Endothelial cell of umbilical vein (primary cell): ENCODE data around the gene PTGS2. TPM values are rescaled to one million over a fixed set of nuclear protein-coding genes. Genes with fewer than 3 reads are reported as not detected.
"Not testable (repeated sequence)": the region's sequence is repeated elsewhere in the genome, so short reads cannot be mapped to it uniquely, and the experiment has no call there.

Source experiments
- BruUV-seq: library from RNA; stranded (reverse); fragments of 400-500 nt; replicated peaks from 2 replicates; lab custom pipeline; 2021; lab: Mats Ljungman, UMichigan
- CTCF ChIA-PET: fragments of 300-600, 350-600 bp; sonication (Branson Sonifier 250); formaldehyde crosslinking; loops from one replicate; lab custom pipeline; 2021; ENCODE audit warnings: antibody characterized with exemption, inconsistent platforms; lab: Charles Lee
- POLR2A ChIA-PET: fragments of 300-600, 350-600 bp; sonication (Branson Sonifier 250); formaldehyde crosslinking; loops from one replicate; lab custom pipeline; 2021; ENCODE audit warnings: antibody characterized with exemption, inconsistent platforms; lab: Charles Lee
- DNase-seq: peaks from one replicate; pipeline ENCODE4 v3.0.0-alpha.2; 2011; ENCODE audit warnings: low read depth, low spot score
- FAIRE-seq: peaks from 2 replicates; lab custom pipeline; 2011; peaks lifted over from hg19 to GRCh38; lab: Jason Lieb, UNC
- H2AFZ ChIP-seq: 2 replicates; pipeline ENCODE4 v1.6.0; 2012; ENCODE audit warnings: low read depth, low read length, control low read depth, inconsistent platforms
- H3K27ac ChIP-seq: 2 replicates; pipeline ENCODE4 v1.5.1; 2011; ENCODE audit warnings: low read depth, mild to moderate bottlenecking, control low read depth, low read length, moderate library complexity; ENCODE audit not compliant: insufficient read depth
- H3K27me3 ChIP-seq, 2 experiments: 2 replicates each; pipeline versions ENCODE4 v1.6.0 to v1.6.1; 2011; ENCODE audit warnings: low read length in 2 of 2, mixed read lengths in 1 of 2; ENCODE audit not compliant: control insufficient read depth in 2 of 2, insufficient read depth in 2 of 2
- H3K36me3 ChIP-seq, 2 experiments: 2 replicates in 1 of 2; 3 replicates in 1 of 2; pipeline ENCODE4 v1.5.1; 2011; ENCODE audit warnings: low read length in 2 of 2, mild to moderate bottlenecking in 1 of 2, moderate library complexity in 1 of 2; ENCODE audit not compliant: control insufficient read depth in 2 of 2, insufficient read depth in 2 of 2; ENCODE audit errors: extremely low read depth in 1 of 2
- H3K4me1 ChIP-seq: 3 replicates; pipeline ENCODE4 v1.5.1; 2011; ENCODE audit warnings: mild to moderate bottlenecking, low read length; ENCODE audit not compliant: control insufficient read depth, insufficient read depth; ENCODE audit errors: extremely low read depth
- H3K4me2 ChIP-seq: 2 replicates; pipeline ENCODE4 v1.6.1; 2011; ENCODE audit warnings: low read length, control low read depth, mixed read lengths; ENCODE audit not compliant: insufficient read depth
- H3K4me3 ChIP-seq, 3 experiments: fragments of 200-600 bp in 1 of 3; sonication (generic), shearing (Covaris generic) in 1 of 3; replicated peaks in 1 of 3; 2 replicates each; pipeline ENCODE4 v1.5.1; 2011 to 2016; ENCODE audit warnings: control low read depth in 3 of 3, low read length in 3 of 3, mild to moderate bottlenecking in 2 of 3, inconsistent platforms in 1 of 3, low read depth in 1 of 3, moderate library complexity in 1 of 3; ENCODE audit not compliant: insufficient read depth in 1 of 3
- H3K79me2 ChIP-seq: 2 replicates; pipeline ENCODE4 v1.6.0; 2012; ENCODE audit warnings: low read length, inconsistent platforms; ENCODE audit not compliant: control insufficient read depth, insufficient read depth
- H3K9ac ChIP-seq: replicated peaks from 2 replicates; pipeline ENCODE3; 2011; ENCODE audit warnings: low read length, control low read depth; ENCODE audit not compliant: insufficient read depth; ENCODE audit errors: extremely low read depth
- H3K9me1 ChIP-seq: replicated peaks from 3 replicates; pipeline ENCODE4 v1.6.0; 2011; ENCODE audit warnings: mild to moderate bottlenecking, low read length; ENCODE audit not compliant: control insufficient read depth, insufficient read depth; ENCODE audit errors: extremely low read depth
- H3K9me3 ChIP-seq: replicated peaks from 2 replicates; pipeline ENCODE4 v1.5.1; 2012; ENCODE audit warnings: low read length, inconsistent platforms; ENCODE audit not compliant: control insufficient read depth, insufficient read depth
- H4K20me1 ChIP-seq: replicated peaks from 2 replicates; pipeline ENCODE3; 2011; ENCODE audit warnings: mild to moderate bottlenecking, low read length; ENCODE audit not compliant: control insufficient read depth, insufficient read depth; ENCODE audit errors: extremely low read depth
- CTCF ChIP-seq, 2 donors: IDR thresholded peaks; 1 replicate in 1 of 2; 2 replicates in 1 of 2; pipeline ENCODE4 v1.5.1; 2011; ENCODE audit warnings: low read length in 2 of 2, mild to moderate bottlenecking in 2 of 2, moderate library complexity in 2 of 2, control low read depth in 1 of 2, inconsistent platforms in 1 of 2, low read depth in 1 of 2; ENCODE audit not compliant: insufficient read depth in 1 of 2; ENCODE audit errors: extremely low read depth in 1 of 2
- EZH2 ChIP-seq: IDR thresholded peaks from 2 replicates; pipeline ENCODE4 v1.6.1; 2012; ENCODE audit warnings: borderline replicate concordance, low read depth, mild to moderate bottlenecking, moderate library complexity, low read length, inconsistent platforms; ENCODE audit not compliant: severe bottlenecking
- FOS ChIP-seq: IDR thresholded peaks from 2 replicates; pipeline ENCODE4 v1.6.1; 2011; ENCODE audit warnings: mild to moderate bottlenecking, low read length, moderate library complexity, borderline replicate concordance; ENCODE audit not compliant: insufficient read depth
- GATA2 ChIP-seq: IDR thresholded peaks from 2 replicates; pipeline ENCODE4 v1.7.0; 2011; ENCODE audit warnings: low read depth, mild to moderate bottlenecking, moderate library complexity, mixed read lengths, low read length; ENCODE audit not compliant: insufficient read length, insufficient read depth
- JUN ChIP-seq: IDR thresholded peaks from 2 replicates; pipeline ENCODE4 v1.6.1; 2011; ENCODE audit warnings: borderline replicate concordance, low read depth; ENCODE audit not compliant: insufficient read length, insufficient read depth
- MAX ChIP-seq: IDR thresholded peaks from 2 replicates; pipeline ENCODE4 v1.6.1; 2011; ENCODE audit not compliant: insufficient read depth, insufficient read length
- MYC ChIP-seq: IDR thresholded peaks from one replicate; pipeline ENCODE4 v1.6.1; 2011; ENCODE audit warnings: mild to moderate bottlenecking, low read depth, low read length
- POLR2A ChIP-seq: IDR thresholded peaks from 2 replicates; pipeline ENCODE4 v1.6.1; 2012; ENCODE audit warnings: low read depth, mild to moderate bottlenecking, control low read depth, low read length
- POLR2AphosphoS5 ChIP-seq: IDR thresholded peaks from 2 replicates; pipeline ENCODE4 v1.6.1; 2012; ENCODE audit warnings: low read depth, mild to moderate bottlenecking, control low read depth, low read length, moderate library complexity; ENCODE audit not compliant: insufficient read depth
- dilution Hi-C: fragments of 300-500 bp; cut with MboI; formaldehyde crosslinking; loops from one replicate; pipeline ENCODE4 v1.15.0; 2019; ENCODE audit warnings: low sequenced_read_pairs; ENCODE audit not compliant: extremely low pct_ligation_motif_present
- intact Hi-C: fragments of 100-400 bp; cut with micrococcal nuclease; formaldehyde crosslinking; loops from one replicate; pipeline ENCODE4 v1.10.0; 2022
- polyA plus RNA-seq, 4 experiments: library from polyadenylated mRNA; depleted of rRNA in 3 of 4; stranded (reverse) in 3 of 4; unstranded in 1 of 4; fragments of >200 nt; gene quantifications; 2 replicates each; pipeline versions ENCODE4 v1.2.1 to v1.2.3, GENCODE V29; 2011 to 2012; ENCODE audit warnings: missing spikeins in 1 of 4
- total RNA-seq: library from RNA; stranded (reverse); gene quantifications from 2 replicates; pipeline ENCODE4 v1.2.3, GENCODE V29; 2021

The PTGS2 gene
- total and polyA plus RNA-seq, 2 donors (not counting 3 experiments of a cell fraction or from before 2014, with no cell fraction given) = 21.6 to 84.6 TPM

GRCh38 chr1:186670297-186671135, 9.7 kb downstream of the PTGS2 start:
- peaks cover 3 to 16% of the 10 kb centered on the region in 2 experiments for H3K36me3 ChIP-seq
- no TSS peak for BruUV-seq
- CTCF ChIA-PET = interaction anchor here (0.9 to 1.6 kb wide), 3 partner anchors 10 to 35 kb away, joined by 3 to 13 read pairs (median 4); partner anchors contain the start of gene PTGS2
- no peaks in the 10 kb centered on the region for H3K9me1 ChIP-seq
- POLR2A ChIA-PET = interaction anchor here (1.1 kb wide), 1 partner anchor 10 kb away, joined by 5 read pairs; the partner anchor contains the start of gene PTGS2
- no peak overlapping the region for H2AFZ ChIP-seq
- no peak for FAIRE-seq
- intact Hi-C loops = no loop called here
- H3K27ac ChIP-seq = no peak overlapping the region
- H3K9ac ChIP-seq = no peak overlapping the region
- no peaks in the 10 kb centered on the region for H3K4me1 ChIP-seq
- H3K9me3 ChIP-seq = no peaks in the 10 kb centered on the region
- DNase-seq = peak; percentile 42
- no peaks in the 10 kb centered on the region for H4K20me1 ChIP-seq
- dilution Hi-C loops = no loop called here
- H3K4me3 ChIP-seq = no peak overlapping the region
- no peak for TF ChIP-seq CTCF (IDR thresholded peaks at IDR 0.05; ENCODE audit: extremely low read depth in 1 of 2, insufficient read depth in 1 of 2, low read depth in 1 of 2, low read length in 2 of 2)
- TF ChIP-seq POLR2A = no peak
- TF ChIP-seq EZH2 = no peak
- no peak for TF ChIP-seq POLR2AphosphoS5
- no peak for TF ChIP-seq FOS
- no peak for TF ChIP-seq MYC
- TF ChIP-seq MAX = no peak
- no peak for TF ChIP-seq JUN
- no peak for TF ChIP-seq GATA2
- no peaks in the 10 kb centered on the region for H3K27me3 ChIP-seq
- H3K79me2 ChIP-seq = no peaks in the 10 kb centered on the region
- no peak overlapping the region for H3K4me2 ChIP-seq

- dilution Hi-C loops, DNase-seq, CTCF ChIA-PET: not testable (repeated sequence)
Observed at GRCh38 chr1:186669784-186670183, 10.4 kb downstream of the PTGS2 start.

More at GRCh38 chr1:186669784-186670183, 10.4 kb downstream of the PTGS2 start:
- H3K9me1 ChIP-seq, H3K9ac ChIP-seq, H3K27ac ChIP-seq, H3K4me3 ChIP-seq, H3K4me1 ChIP-seq, H3K79me2 ChIP-seq, BruUV-seq, H3K4me2 ChIP-seq, H3K27me3 ChIP-seq, intact Hi-C loops, H2AFZ ChIP-seq, FAIRE-seq, H3K9me3 ChIP-seq, H4K20me1 ChIP-seq, POLR2A ChIA-PET: not testable (repeated sequence)
- H3K36me3 ChIP-seq = peaks cover 3 to 11% of the 10 kb centered on the region in 2 experiments
